Measurements from ENCODE around the gene RNASE11.

Gene RNASE11

GRCh38 chr14:20613094-20614037 lies 25.6 kb upstream of the RNASE11 start (continued):
- peak; percentile 20 for TF ChIP-seq ZNF10 (tag by site-specific recombination; IDR thresholded peaks at IDR 0.05)
- no peak for TF ChIP-seq ZNF488 (tag by site-specific recombination; IDR thresholded peaks at IDR 0.05)
- peak; percentile 86; the same call in 1 of the 2 replicates for TF ChIP-seq ZNF660 (tag by site-specific recombination; IDR thresholded peaks at IDR 0.05)
- TF ChIP-seq ZNF280D (tag by site-specific recombination; IDR thresholded peaks at IDR 0.05) = peak; percentile 64; the same call in 1 of the 2 replicates
- peak; percentile 59 for TF ChIP-seq SP3 (tag by site-specific recombination; IDR thresholded peaks at IDR 0.05)
- TF ChIP-seq ZNF112 (tag by site-specific recombination; IDR thresholded peaks at IDR 0.05) = no peak
- peak; percentile 91 for TF ChIP-seq ZNF596 (tag by site-specific recombination; IDR thresholded peaks at IDR 0.05)
- peak; percentile 45 for TF ChIP-seq ZBTB26 (tag by site-specific recombination; optimal IDR thresholded peaks at IDR 0.05)
- TF ChIP-seq MZF1 (tag by site-specific recombination; IDR thresholded peaks at IDR 0.05; ENCODE audit: borderline replicate concordance) = no peak; the same call in 1 of the 2 replicates
- peak; percentile 90 for TF ChIP-seq TRIM28 (IDR thresholded peaks at IDR 0.05; ENCODE audit: borderline replicate concordance, low read length)
- TF ChIP-seq ZIC2 (tag by site-specific recombination; IDR thresholded peaks at IDR 0.05) = peak; percentile 56; the same call in 1 of the 2 replicates
- no peak; the same call in 1 of the 2 replicates for TF ChIP-seq FEZF1 (tag by site-specific recombination; IDR thresholded peaks at IDR 0.05)
- peak; percentile 83 for TF ChIP-seq ZNF324 (tag by site-specific recombination; IDR thresholded peaks at IDR 0.05)
- TF ChIP-seq REST (tag by site-specific recombination; IDR thresholded peaks at IDR 0.05) = peak; percentile 9; the same call in 1 of the 2 replicates
- TF ChIP-seq ZNF239 (tag by site-specific recombination; IDR thresholded peaks at IDR 0.05) = 0 out of 2 replicates have a peak, but pooled peaks have one; percentile 26
- TF ChIP-seq ZBTB20 (tag by site-specific recombination; IDR thresholded peaks at IDR 0.05) = peak; percentile 44; the same call in 1 of the 2 replicates
- peak; percentile 14; the same call in 1 of the 2 replicates for TF ChIP-seq ZNF623 (tag by site-specific recombination; IDR thresholded peaks at IDR 0.05)
- no peak for TF ChIP-seq ZNF114 (tag by site-specific recombination; IDR thresholded peaks at IDR 0.05)
- TF ChIP-seq REPIN1 (tag by site-specific recombination; IDR thresholded peaks at IDR 0.05; ENCODE audit: low read depth) = peak; percentile 12; the same call in 1 of the 2 replicates
- TF ChIP-seq ZNF366 (tag by site-specific recombination; conservative IDR thresholded peaks at IDR 0.05) = peak; percentile 96
- TF ChIP-seq ZNF707 (tag by site-specific recombination; IDR thresholded peaks at IDR 0.05) = no peak
- no peak for TF ChIP-seq HOXD13 (CRISPR knock-in tag; IDR thresholded peaks at IDR 0.05; ENCODE audit: borderline replicate concordance)
- peak; percentile 63; the same call in 1 of the 2 replicates for TF ChIP-seq TCF7L2 (IDR thresholded peaks at IDR 0.05; ENCODE audit: borderline replicate concordance, low read depth, low read length)
- no peak; the same call in 1 of the 2 replicates for TF ChIP-seq ZNF341 (tag by site-specific recombination; IDR thresholded peaks at IDR 0.05; ENCODE audit: low read depth)
- peak; percentile 82 for TF ChIP-seq ZBTB17 (tag by site-specific recombination; IDR thresholded peaks at IDR 0.05)
- 0 out of 2 replicates have a peak, but pooled peaks have one; percentile 14 for TF ChIP-seq ZBTB11 (tag by site-specific recombination; conservative IDR thresholded peaks at IDR 0.05; ENCODE audit: low read depth)
- no peak for TF ChIP-seq ZNF157 (tag by site-specific recombination; IDR thresholded peaks at IDR 0.05)

Measured in HEK293 (cell line).